Measurements from ENCODE around the gene TMC2.

GRCh38 chr20:2557873-2558580 is 21.7 kb downstream of the TMC2 start:
- no peak for TF ChIP-seq CTCF (IDR thresholded peaks at IDR 0.05)
- TF ChIP-seq POLR2A (IDR thresholded peaks at IDR 0.05), result no peak

Data from breast epithelium (tissue), 3 donors.